WTC11 (cell line): ENCODE results near the gene PTPRJ. TPM values are rescaled to one million over a fixed set of nuclear protein-coding genes. Genes with fewer than 3 reads are reported as not detected.

Experiments
- ATAC-seq: fragments of 200-7000 bp; cut with Tn5 transposase; 2 replicates; pipeline ENCODE4 v1.10.0; 2021; ENCODE audit warnings: mild to moderate bottlenecking, moderate library complexity
- CTCF ChIA-PET: fragments of 300-600 bp; sonication (Branson Sonifier 250); formaldehyde crosslinking; loops from one replicate; lab custom pipeline; 2021; ENCODE audit warnings: antibody characterized with exemption; lab: Charles Lee
- POLR2A ChIA-PET: fragments of 350-600 bp; sonication (Branson Sonifier 250); formaldehyde crosslinking; loops from one replicate; lab custom pipeline; 2021; ENCODE audit warnings: antibody characterized with exemption; lab: Charles Lee
- DNase-seq: peaks from one replicate; pipeline ENCODE4 v3.0.0; 2021; ENCODE audit warnings: low spot score
- H3K27ac Mint-ChIP-seq: 2 replicates; pipeline ENCODE4 v1.8.0; 2021; ENCODE audit warnings: mixed read lengths
- H3K27me3 Mint-ChIP-seq: 2 replicates; pipeline ENCODE4 v1.8.0; 2021; ENCODE audit warnings: low read depth, mild to moderate bottlenecking, moderate library complexity, mixed read lengths
- H3K36me3 Mint-ChIP-seq: 2 replicates; pipeline ENCODE4 v1.8.0; 2021; ENCODE audit warnings: mixed read lengths
- H3K4me1 Mint-ChIP-seq: 2 replicates; pipeline ENCODE4 v1.8.0; 2022; ENCODE audit warnings: mixed read lengths
- H3K4me3 Mint-ChIP-seq: 2 replicates; pipeline ENCODE4 v1.8.0; 2021; ENCODE audit warnings: mild to moderate bottlenecking, moderate library complexity, mixed read lengths
- H3K9me3 Mint-ChIP-seq: 2 replicates; pipeline ENCODE4 v1.8.0; 2021; ENCODE audit warnings: mixed read lengths
- CBFB ChIP-seq: sonication (generic); formaldehyde crosslinking; IDR thresholded peaks from 2 replicates; pipeline ENCODE4 v1.8.1; 2022; ENCODE audit warnings: mild to moderate bottlenecking, low read depth, missing genetic modification reagents
- FOXK1 ChIP-seq: sonication (generic); formaldehyde crosslinking; IDR thresholded peaks from 2 replicates; pipeline ENCODE4 v1.8.0; 2022; ENCODE audit warnings: mild to moderate bottlenecking, moderate library complexity, missing genetic modification reagents
- GRHL2 ChIP-seq: fragments of 250-450 bp; sonication (Bioruptor Pico); IDR thresholded peaks from 2 replicates; pipeline ENCODE4 v1.8.0; 2022; ENCODE audit warnings: mild to moderate bottlenecking, moderate library complexity; ENCODE audit not compliant: insufficient replicate concordance, severe bottlenecking
- HMGA2 ChIP-seq: fragments of 250-450 bp; sonication (Bioruptor Pico); IDR thresholded peaks from 2 replicates; pipeline ENCODE4 v1.4.0; 2021; ENCODE audit warnings: mild to moderate bottlenecking, moderate library complexity
- JUN ChIP-seq: sonication (generic); formaldehyde crosslinking; IDR thresholded peaks from 2 replicates; pipeline ENCODE4 v1.8.0; 2023; ENCODE audit warnings: mild to moderate bottlenecking, missing genetic modification reagents
- MYBL2 ChIP-seq: sonication (generic); formaldehyde crosslinking; IDR thresholded peaks from 2 replicates; pipeline ENCODE4 v1.8.1; 2023; ENCODE audit warnings: mild to moderate bottlenecking, moderate library complexity, missing genetic modification reagents
- RELA ChIP-seq: sonication (generic); formaldehyde crosslinking; IDR thresholded peaks from 2 replicates; pipeline ENCODE4 v1.8.1; 2022; ENCODE audit warnings: missing genetic modification reagents, mild to moderate bottlenecking, borderline replicate concordance
- RORB ChIP-seq: fragments of 250-450 bp; sonication (Bioruptor Pico); IDR thresholded peaks from 2 replicates; pipeline ENCODE4 v1.9.0; 2021; ENCODE audit warnings: mild to moderate bottlenecking
- SOX15 ChIP-seq: fragments of 250-450 bp; sonication (Bioruptor Pico); IDR thresholded peaks from 2 replicates; pipeline ENCODE4 v1.9.0; 2021; ENCODE audit warnings: mild to moderate bottlenecking
- SP1 ChIP-seq: sonication (generic); formaldehyde crosslinking; conservative IDR thresholded peaks from 2 replicates; pipeline ENCODE4 v1.8.1; 2022; ENCODE audit warnings: missing genetic modification reagents
- TCF7 ChIP-seq: sonication (generic); formaldehyde crosslinking; IDR thresholded peaks from 2 replicates; pipeline ENCODE4 v1.8.0; 2022; ENCODE audit warnings: mild to moderate bottlenecking, low read depth, missing genetic modification reagents, moderate library complexity
- TEAD1 ChIP-seq: sonication (generic); formaldehyde crosslinking; IDR thresholded peaks from 2 replicates; pipeline ENCODE4 v1.8.0; 2022; ENCODE audit warnings: mild to moderate bottlenecking, missing genetic modification reagents
- ZNF232 ChIP-seq: sonication (generic); formaldehyde crosslinking; IDR thresholded peaks from 2 replicates; pipeline ENCODE4 v1.8.0; 2022; ENCODE audit warnings: mild to moderate bottlenecking, missing genetic modification reagents
- ZNF396 ChIP-seq: fragments of 250-450 bp; sonication (Bioruptor Pico); IDR thresholded peaks from 2 replicates; pipeline ENCODE4 v1.8.0; 2021; ENCODE audit warnings: mild to moderate bottlenecking, moderate library complexity, borderline replicate concordance
- ZNF671 ChIP-seq: fragments of 250-450 bp; sonication (Bioruptor Pico); IDR thresholded peaks from 2 replicates; pipeline ENCODE4 v1.8.0; 2021; ENCODE audit warnings: mild to moderate bottlenecking
- total RNA-seq: library from RNA; stranded (reverse); gene quantifications from 3 replicates; pipeline ENCODE4 v1.2.3, GENCODE V29; 2021
- TF ChIP-seq, protein P1 (sequence below): sonication (generic); formaldehyde crosslinking; IDR thresholded peaks from 2 replicates; pipeline ENCODE4 v1.8.1; 2022; ENCODE audit warnings: missing genetic modification reagents, borderline replicate concordance
- TF ChIP-seq, protein P2 (sequence below): fragments of 250-450 bp; sonication (Bioruptor Pico); IDR thresholded peaks from 2 replicates; pipeline ENCODE4 v1.9.0; 2021; ENCODE audit warnings: mild to moderate bottlenecking
- TF ChIP-seq, protein P3 (sequence below): sonication (generic); formaldehyde crosslinking; IDR thresholded peaks from 2 replicates; pipeline ENCODE4 v1.8.1; 2022; ENCODE audit warnings: low read depth, mild to moderate bottlenecking, moderate library complexity, missing genetic modification reagents, borderline replicate concordance
- TF ChIP-seq, protein P4 (sequence below): sonication (generic); formaldehyde crosslinking; IDR thresholded peaks from 2 replicates; pipeline ENCODE4 v1.8.1; 2023; ENCODE audit warnings: mild to moderate bottlenecking, missing genetic modification reagents
- TF ChIP-seq, protein P5 (sequence below): sonication (generic); formaldehyde crosslinking; IDR thresholded peaks from 2 replicates; pipeline ENCODE4 v1.8.1; 2023; ENCODE audit warnings: mild to moderate bottlenecking, missing genetic modification reagents, moderate library complexity

Gene PTPRJ
- total RNA-seq, 1 experiment from 2014 or later, result 19.5 TPM

DNA sequence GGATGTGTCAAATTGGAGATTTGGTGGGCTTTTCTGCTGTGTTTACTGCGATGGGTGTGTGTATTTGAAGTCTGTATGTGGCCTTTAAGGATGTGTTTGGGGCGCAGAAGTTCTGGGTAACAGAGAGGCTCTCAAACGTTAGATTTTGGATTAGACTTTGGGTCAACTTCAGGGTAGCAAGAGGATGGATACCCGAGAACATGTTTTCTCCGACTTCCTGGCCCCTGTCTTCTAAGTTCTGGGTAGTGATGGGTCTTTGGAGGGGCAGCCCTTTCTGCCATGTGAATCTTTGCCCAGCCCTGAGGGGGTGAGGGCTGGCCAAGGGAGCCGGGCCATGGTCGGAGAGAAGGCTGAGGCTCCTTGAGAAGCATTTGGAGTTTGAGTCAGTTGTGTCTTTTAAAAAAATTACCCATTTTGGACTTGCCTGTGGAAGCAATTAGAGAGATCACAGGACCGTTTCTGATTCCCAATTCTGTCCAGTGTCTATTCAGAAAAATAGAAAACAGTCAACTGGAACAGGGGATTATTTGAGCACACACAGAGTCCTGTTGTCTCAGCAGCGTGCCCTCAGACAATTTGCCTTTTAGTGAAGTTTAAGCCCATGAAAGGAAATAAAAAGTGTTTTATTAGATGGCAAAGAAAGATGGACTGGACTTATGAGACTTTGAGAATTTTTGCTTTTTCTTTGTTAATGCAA, 114.4 kb downstream of the PTPRJ start (continued):
- TF ChIP-seq, protein P1, sequence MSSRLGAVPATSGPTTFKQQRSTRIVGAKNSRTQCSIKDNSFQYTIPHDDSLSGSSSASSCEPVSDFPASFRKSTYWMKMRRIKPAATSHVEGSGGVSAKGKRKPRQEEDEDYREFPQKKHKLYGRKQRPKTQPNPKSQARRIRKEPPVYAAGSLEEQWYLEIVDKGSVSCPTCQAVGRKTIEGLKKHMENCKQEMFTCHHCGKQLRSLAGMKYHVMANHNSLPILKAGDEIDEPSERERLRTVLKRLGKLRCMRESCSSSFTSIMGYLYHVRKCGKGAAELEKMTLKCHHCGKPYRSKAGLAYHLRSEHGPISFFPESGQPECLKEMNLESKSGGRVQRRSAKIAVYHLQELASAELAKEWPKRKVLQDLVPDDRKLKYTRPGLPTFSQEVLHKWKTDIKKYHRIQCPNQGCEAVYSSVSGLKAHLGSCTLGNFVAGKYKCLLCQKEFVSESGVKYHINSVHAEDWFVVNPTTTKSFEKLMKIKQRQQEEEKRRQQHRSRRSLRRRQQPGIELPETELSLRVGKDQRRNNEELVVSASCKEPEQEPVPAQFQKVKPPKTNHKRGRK (CRISPR knock-in tag), result no peak
- TF ChIP-seq, protein P2, sequence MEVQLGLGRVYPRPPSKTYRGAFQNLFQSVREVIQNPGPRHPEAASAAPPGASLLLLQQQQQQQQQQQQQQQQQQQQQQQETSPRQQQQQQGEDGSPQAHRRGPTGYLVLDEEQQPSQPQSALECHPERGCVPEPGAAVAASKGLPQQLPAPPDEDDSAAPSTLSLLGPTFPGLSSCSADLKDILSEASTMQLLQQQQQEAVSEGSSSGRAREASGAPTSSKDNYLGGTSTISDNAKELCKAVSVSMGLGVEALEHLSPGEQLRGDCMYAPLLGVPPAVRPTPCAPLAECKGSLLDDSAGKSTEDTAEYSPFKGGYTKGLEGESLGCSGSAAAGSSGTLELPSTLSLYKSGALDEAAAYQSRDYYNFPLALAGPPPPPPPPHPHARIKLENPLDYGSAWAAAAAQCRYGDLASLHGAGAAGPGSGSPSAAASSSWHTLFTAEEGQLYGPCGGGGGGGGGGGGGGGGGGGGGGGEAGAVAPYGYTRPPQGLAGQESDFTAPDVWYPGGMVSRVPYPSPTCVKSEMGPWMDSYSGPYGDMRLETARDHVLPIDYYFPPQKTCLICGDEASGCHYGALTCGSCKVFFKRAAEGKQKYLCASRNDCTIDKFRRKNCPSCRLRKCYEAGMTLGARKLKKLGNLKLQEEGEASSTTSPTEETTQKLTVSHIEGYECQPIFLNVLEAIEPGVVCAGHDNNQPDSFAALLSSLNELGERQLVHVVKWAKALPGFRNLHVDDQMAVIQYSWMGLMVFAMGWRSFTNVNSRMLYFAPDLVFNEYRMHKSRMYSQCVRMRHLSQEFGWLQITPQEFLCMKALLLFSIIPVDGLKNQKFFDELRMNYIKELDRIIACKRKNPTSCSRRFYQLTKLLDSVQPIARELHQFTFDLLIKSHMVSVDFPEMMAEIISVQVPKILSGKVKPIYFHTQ (CRISPR knock-in tag), result no peak
- TF ChIP-seq, protein P3, sequence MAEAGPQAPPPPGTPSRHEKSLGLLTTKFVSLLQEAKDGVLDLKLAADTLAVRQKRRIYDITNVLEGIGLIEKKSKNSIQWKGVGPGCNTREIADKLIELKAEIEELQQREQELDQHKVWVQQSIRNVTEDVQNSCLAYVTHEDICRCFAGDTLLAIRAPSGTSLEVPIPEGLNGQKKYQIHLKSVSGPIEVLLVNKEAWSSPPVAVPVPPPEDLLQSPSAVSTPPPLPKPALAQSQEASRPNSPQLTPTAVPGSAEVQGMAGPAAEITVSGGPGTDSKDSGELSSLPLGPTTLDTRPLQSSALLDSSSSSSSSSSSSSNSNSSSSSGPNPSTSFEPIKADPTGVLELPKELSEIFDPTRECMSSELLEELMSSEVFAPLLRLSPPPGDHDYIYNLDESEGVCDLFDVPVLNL (CRISPR knock-in tag), result no peak
- no peak for TF ChIP-seq MYBL2 (CRISPR knock-in tag)

DNA sequence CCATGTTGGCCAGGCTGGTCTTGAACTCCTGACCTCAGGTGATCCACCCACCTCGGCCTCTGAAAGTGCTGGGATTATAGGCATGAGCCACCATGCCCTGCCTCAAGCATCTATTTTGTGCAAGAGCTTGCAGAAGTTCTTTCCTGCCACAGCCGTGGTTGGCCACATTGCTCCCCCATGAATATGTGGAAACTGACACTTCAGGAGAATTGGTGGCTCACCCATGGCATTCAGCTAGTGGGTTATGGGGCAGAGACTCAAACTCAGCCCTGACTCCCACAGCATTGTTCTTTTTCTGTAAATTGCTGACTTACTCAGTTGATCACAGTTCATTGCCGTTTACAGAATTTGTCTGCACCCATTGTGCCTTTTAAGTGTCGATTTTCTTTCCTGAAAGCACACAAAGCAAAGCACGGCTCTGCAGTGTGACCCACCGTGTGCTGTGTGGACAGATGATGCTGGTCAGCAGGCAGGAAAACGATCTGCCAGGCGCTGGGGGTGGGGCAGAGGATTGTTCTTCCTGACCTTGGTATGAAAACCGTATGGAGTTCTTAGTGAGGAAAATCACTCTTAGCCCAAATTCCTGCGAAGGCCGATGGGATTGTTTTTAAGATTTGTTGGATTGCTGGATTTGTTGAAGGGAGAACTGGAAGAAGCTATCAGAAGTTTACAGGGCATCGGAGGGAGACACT, 115.6 kb downstream of the PTPRJ start:
- H3K4me1 Mint-ChIP-seq, result peaks cover 36% of the 10 kb centered on the region
- H3K9me3 Mint-ChIP-seq, result no peaks in the 10 kb centered on the region
- TF ChIP-seq GRHL2 (CRISPR knock-in tag) (no peak), JUN (CRISPR knock-in tag) (no peak), ZNF396 (CRISPR knock-in tag) (no peak), TEAD1 (CRISPR knock-in tag) (no peak), TCF7 (no peak), RORB (no peak), ZNF232 (CRISPR knock-in tag) (no peak), SP1 (CRISPR knock-in tag) (no peak), HMGA2 (no peak), FOXK1 (CRISPR knock-in tag) (no peak), ZNF671 (CRISPR knock-in tag) (no peak), RELA (CRISPR knock-in tag) (no peak), SOX15 (CRISPR knock-in tag) (no peak), CBFB (CRISPR knock-in tag) (no peak)
- TF ChIP-seq, protein P3 (CRISPR knock-in tag), result no peak
- TF ChIP-seq, protein P4, sequence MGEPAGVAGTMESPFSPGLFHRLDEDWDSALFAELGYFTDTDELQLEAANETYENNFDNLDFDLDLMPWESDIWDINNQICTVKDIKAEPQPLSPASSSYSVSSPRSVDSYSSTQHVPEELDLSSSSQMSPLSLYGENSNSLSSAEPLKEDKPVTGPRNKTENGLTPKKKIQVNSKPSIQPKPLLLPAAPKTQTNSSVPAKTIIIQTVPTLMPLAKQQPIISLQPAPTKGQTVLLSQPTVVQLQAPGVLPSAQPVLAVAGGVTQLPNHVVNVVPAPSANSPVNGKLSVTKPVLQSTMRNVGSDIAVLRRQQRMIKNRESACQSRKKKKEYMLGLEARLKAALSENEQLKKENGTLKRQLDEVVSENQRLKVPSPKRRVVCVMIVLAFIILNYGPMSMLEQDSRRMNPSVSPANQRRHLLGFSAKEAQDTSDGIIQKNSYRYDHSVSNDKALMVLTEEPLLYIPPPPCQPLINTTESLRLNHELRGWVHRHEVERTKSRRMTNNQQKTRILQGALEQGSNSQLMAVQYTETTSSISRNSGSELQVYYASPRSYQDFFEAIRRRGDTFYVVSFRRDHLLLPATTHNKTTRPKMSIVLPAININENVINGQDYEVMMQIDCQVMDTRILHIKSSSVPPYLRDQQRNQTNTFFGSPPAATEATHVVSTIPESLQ (CRISPR knock-in tag), result no peak
- TF ChIP-seq, protein P5, sequence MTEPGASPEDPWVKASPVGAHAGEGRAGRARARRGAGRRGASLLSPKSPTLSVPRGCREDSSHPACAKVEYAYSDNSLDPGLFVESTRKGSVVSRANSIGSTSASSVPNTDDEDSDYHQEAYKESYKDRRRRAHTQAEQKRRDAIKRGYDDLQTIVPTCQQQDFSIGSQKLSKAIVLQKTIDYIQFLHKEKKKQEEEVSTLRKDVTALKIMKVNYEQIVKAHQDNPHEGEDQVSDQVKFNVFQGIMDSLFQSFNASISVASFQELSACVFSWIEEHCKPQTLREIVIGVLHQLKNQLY (CRISPR knock-in tag), result no peak
- ATAC-seq, result no peak
- ChIA-PET CTCF (interaction anchor here (1.3 kb wide), 1 partner anchor 13 kb away, joined by 5 read pairs; no protein-coding TSS in a partner anchor), POLR2A (interaction anchor here (1.3 kb wide), 1 partner anchor 32 kb away, joined by 3 read pairs; no protein-coding TSS in a partner anchor)
- no peak overlapping the region for H3K4me3 Mint-ChIP-seq
- DNase-seq, result no peak
- no peaks in the 10 kb centered on the region for H3K36me3 Mint-ChIP-seq
- H3K27ac Mint-ChIP-seq, result peak overlapping the region; percentile 55; the same call in 1 of the 2 replicates
- H3K27me3 Mint-ChIP-seq, result no peaks in the 10 kb centered on the region
